Chondrocyte (in vitro differentiated cells): ENCODE results near the gene SCRG1. TPM values are rescaled to one million over a fixed set of nuclear protein-coding genes. Genes with fewer than 3 reads are reported as not detected.

ENCODE experiments used
- DNase-seq: peaks from one replicate; pipeline ENCODE4 v3.0.0; 2021; ENCODE audit warnings: mixed read lengths, low spot score
- H3K27ac Mint-ChIP-seq: one replicate; pipeline ENCODE4 v1.8.0; 2021; ENCODE audit warnings: mild to moderate bottlenecking, moderate library complexity, mixed read lengths; ENCODE audit not compliant: unreplicated experiment
- H3K27me3 Mint-ChIP-seq: 2 replicates; pipeline ENCODE4 v1.8.0; 2021; ENCODE audit warnings: low read depth, mixed read lengths
- H3K36me3 Mint-ChIP-seq: 2 replicates; pipeline ENCODE4 v1.8.0; 2021; ENCODE audit warnings: low read depth, mixed read lengths
- H3K4me1 Mint-ChIP-seq: 2 replicates; pipeline ENCODE4 v1.8.0; 2021; ENCODE audit warnings: low read depth, mild to moderate bottlenecking, mixed read lengths
- H3K4me3 Mint-ChIP-seq: one replicate; pipeline ENCODE4 v1.8.0; 2021; ENCODE audit warnings: mild to moderate bottlenecking, moderate library complexity, mixed read lengths; ENCODE audit not compliant: unreplicated experiment
- H3K9me3 Mint-ChIP-seq: 2 replicates; pipeline ENCODE4 v1.8.0; 2021; ENCODE audit warnings: low read depth, mixed read lengths
- CTCF ChIP-seq: fragments of 200-600 bp; sonication (generic); IDR thresholded peaks from 2 replicates; pipeline ENCODE4 v1.5.0; 2021; ENCODE audit warnings: antibody characterized with exemption, mild to moderate bottlenecking, moderate library complexity
- total RNA-seq: library from RNA; stranded (reverse); gene quantifications from 3 replicates; pipeline ENCODE4 v1.2.1, GENCODE V29; 2021

Gene SCRG1
- total RNA-seq, 1 donor from 2014 or later: 59.0 TPM

- H3K9me3 Mint-ChIP-seq: peaks cover 4% of the 10 kb centered on the region
- peaks cover 10% of the 10 kb centered on the region for H3K36me3 Mint-ChIP-seq
- no peak overlapping the region for H3K27ac Mint-ChIP-seq
- DNase-seq: no peak
- no peak overlapping the region for H3K4me3 Mint-ChIP-seq
- H3K4me1 Mint-ChIP-seq: peaks cover 13% of the 10 kb centered on the region
- TF ChIP-seq CTCF: no peak
- H3K27me3 Mint-ChIP-seq: no peaks in the 10 kb centered on the region
Measured at GRCh38 chr4:173440888-173441287, 42.0 kb upstream of the SCRG1 start.

GRCh38 chr4:173436771-173437265, 37.9 kb upstream of the SCRG1 start:
- Mint-ChIP-seq H3K27ac (no peak overlapping the region), H3K4me1 (peaks cover 16% of the 10 kb centered on the region), H3K4me3 (no peak overlapping the region), H3K27me3 (no peaks in the 10 kb centered on the region), H3K9me3 (peaks cover 4% of the 10 kb centered on the region), H3K36me3 (peaks cover 8% of the 10 kb centered on the region)
- no peak for DNase-seq
- no peak for TF ChIP-seq CTCF

- Mint-ChIP-seq H3K4me3 (no peak overlapping the region), H3K9me3 (peaks cover 4% of the 10 kb centered on the region), H3K36me3 (peaks cover 8% of the 10 kb centered on the region), H3K4me1 (peaks cover 16% of the 10 kb centered on the region), H3K27ac (peak overlapping the region; percentile 62), H3K27me3 (no peaks in the 10 kb centered on the region)
- TF ChIP-seq CTCF: no peak
- DNase-seq: no peak
Measured at GRCh38 chr4:173436149-173436579, 37.2 kb upstream of the SCRG1 start.

- no peaks in the 10 kb centered on the region for H3K27me3 Mint-ChIP-seq
- no peak for DNase-seq
- no peak for TF ChIP-seq CTCF
- peaks cover 4% of the 10 kb centered on the region for H3K9me3 Mint-ChIP-seq
- H3K27ac Mint-ChIP-seq: no peak overlapping the region
- H3K4me1 Mint-ChIP-seq: peaks cover 16% of the 10 kb centered on the region
- H3K4me3 Mint-ChIP-seq: no peak overlapping the region
- H3K36me3 Mint-ChIP-seq: peaks cover 5% of the 10 kb centered on the region
Measured at GRCh38 chr4:173434231-173434630, 35.3 kb upstream of the SCRG1 start.

GRCh38 chr4:173433447-173433846, 34.5 kb upstream of the SCRG1 start:
- Mint-ChIP-seq H3K4me3 (no peak overlapping the region), H3K36me3 (peaks cover 3% of the 10 kb centered on the region), H3K4me1 (peaks cover 16% of the 10 kb centered on the region), H3K9me3 (no peaks in the 10 kb centered on the region), H3K27me3 (no peaks in the 10 kb centered on the region), H3K27ac (no peak overlapping the region)
- no peak for DNase-seq
- no peak for TF ChIP-seq CTCF
